GM18526 (cell line): ENCODE measurements around the gene EFNB1.

Experiments
- POLR2A ChIP-seq: IDR thresholded peaks from 3 replicates; pipeline ENCODE4 v1.6.1; 2011; ENCODE audit not compliant: insufficient read length; ENCODE audit errors: extremely low read depth

EFNB1 gene

DNA sequence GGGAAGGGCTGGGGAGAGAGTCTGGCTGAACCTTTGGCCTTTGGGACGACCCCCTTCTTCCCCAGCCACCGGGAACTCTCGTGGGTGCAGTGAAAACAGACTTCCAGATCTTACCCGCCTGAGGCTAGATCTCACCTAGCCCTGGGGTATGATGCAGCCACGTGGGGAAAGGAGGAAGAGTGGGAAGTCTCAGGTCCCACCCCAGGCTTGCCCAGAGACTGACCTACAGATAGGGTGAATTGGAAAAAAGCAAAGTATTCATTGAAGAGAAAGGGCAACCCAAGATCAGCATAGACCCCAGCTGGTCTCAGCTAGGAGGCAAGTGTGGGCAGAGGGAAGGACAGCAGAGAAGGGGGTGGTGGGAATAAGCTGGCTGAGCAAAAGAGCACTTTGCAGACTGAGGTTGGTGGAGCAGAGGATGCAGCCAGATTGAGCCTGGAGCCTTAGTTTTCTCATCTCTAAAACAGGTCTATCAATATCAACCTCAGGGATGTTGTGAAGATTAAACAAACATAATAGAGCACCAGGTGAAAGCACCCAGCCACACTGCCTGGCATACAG, 4.2 kb upstream of the EFNB1 start:
- TF ChIP-seq POLR2A, result no peak

DNA sequence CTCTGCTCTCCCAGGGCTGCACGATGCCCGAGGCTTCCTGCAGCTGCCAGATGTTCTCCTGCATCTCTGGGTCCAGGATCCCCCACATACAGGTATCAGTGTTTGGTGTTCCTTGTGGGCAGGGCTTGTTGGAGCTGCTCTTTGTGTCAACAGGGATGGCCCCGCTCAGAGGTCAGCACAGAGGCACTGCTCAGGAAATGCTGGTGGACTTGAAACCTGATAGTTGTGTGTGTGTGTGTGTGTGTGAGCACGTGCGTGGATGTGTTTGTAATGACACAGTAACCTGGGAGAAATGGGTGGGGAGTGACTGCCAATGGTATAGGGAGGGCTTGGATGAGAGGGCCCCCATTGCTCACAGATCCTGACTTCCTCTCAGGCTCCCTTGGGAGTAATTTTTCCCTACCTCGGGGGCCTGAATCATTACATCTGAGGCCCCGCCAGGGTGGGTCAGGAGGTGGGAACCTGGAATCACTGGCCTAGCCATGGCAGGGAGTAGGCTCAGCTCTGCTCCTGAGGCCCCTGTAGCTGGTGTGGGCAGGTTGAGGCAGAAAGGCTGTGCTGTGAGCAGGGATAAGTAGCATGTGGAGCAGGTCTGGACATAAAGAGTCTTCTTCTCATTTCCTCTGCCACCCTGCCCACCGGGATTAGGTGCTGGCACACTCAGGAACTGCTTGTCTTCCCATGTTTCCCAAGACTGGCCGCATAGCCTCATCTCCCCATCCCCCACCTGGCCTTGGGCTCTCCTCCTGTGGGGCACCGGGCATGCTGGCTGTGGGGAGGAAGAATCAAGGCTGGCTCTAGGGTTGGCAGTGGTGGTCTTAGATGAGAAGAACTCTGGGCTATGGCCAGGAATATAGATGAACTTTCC, 2.5 kb upstream of the EFNB1 start:
- no peak for TF ChIP-seq POLR2A

DNA sequence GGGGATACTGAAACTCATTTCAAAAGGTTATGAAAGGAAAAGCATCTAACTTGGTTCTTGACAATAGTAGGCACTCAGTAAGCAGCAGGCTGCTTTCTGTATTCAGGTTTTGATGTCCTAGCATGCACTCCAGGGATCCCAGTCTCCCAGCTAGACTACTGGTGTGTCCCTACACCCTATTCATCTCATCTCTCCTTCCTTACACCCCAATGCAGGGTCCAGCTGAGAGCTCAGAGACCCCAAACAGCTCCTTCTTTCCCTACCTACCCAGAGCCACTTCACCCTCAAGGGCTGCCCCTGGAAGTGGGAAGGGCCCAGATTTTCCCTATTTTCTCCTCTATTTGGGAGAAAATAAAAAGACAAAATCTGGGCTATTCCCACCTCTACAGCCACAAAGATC, 1.6 kb upstream of the EFNB1 start:
- no peak for TF ChIP-seq POLR2A

DNA sequence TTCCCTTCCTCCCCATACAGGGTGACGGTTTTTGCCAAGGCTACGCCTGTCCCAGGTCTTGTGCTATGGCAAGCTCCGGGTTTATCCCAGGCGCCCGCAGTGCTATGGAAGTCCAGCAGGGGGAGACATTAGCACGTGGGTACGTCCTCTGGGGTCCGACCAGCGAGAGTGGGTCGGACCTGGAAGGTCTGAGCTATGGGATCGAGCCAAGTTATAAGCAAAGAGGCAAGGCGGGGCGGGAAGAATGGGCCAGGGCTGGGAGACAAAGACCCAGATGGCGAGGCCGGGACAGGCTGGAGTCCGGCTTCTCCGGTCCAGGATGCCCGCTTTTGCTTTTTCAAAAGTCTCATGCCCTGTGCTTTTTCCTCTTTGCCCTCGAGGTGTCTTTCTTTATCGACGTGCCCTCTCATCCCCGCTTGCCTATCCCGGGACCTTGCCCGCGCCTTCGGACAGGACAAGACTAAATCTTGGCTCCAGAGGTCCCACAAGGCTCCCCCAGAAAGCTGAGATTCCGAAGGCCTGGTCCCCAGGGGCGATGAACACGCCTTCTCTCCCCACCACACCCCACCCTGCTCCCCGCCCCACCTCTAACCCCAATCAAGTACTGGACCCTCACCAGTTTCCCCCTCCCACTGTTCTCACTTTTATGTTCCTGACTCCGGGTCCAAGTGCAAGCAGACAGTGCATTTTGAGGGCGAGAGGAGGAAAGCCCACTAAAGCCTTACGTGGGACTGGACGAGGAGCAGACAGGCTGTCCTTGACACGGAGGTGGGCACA, 785 bp upstream of the EFNB1 start:
- TF ChIP-seq POLR2A, result no peak

DNA sequence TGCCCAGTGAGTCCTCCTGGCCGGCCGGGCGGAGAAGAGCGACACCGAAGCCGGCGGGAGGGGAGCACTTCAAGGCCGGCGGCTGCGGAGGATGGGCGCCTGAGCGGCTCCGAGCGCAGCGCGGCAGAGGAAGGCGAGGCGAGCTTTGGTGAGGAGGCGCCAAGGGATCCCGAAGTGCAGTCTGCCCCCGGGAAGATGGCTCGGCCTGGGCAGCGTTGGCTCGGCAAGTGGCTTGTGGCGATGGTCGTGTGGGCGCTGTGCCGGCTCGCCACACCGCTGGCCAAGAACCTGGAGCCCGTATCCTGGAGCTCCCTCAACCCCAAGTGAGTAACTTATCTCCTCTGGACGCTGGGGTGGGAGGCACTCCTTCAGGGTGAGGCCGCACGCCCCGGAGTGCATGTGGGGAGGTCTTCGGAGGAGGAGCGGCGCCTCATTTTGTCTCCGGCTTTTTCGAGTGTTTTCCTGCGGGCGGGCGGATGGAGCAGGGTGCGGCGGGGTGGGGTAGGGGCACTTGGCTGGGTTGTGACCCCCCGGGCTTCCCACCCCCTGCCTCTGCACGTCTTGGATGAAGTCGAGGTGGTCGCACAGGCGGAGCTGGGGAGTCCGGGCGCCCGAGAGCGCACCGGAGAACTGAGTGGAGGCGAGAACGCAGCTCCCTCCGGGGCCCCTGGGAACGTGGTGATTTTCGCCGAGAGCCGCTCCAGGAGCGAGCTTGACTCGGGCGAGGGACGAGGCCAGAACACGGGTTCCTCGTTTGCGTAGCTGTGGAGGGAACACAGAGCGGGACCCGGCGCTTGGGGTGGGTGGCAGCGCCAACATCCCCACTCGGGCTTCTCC, 979 bp downstream of the EFNB1 start:
- no peak for TF ChIP-seq POLR2A

DNA sequence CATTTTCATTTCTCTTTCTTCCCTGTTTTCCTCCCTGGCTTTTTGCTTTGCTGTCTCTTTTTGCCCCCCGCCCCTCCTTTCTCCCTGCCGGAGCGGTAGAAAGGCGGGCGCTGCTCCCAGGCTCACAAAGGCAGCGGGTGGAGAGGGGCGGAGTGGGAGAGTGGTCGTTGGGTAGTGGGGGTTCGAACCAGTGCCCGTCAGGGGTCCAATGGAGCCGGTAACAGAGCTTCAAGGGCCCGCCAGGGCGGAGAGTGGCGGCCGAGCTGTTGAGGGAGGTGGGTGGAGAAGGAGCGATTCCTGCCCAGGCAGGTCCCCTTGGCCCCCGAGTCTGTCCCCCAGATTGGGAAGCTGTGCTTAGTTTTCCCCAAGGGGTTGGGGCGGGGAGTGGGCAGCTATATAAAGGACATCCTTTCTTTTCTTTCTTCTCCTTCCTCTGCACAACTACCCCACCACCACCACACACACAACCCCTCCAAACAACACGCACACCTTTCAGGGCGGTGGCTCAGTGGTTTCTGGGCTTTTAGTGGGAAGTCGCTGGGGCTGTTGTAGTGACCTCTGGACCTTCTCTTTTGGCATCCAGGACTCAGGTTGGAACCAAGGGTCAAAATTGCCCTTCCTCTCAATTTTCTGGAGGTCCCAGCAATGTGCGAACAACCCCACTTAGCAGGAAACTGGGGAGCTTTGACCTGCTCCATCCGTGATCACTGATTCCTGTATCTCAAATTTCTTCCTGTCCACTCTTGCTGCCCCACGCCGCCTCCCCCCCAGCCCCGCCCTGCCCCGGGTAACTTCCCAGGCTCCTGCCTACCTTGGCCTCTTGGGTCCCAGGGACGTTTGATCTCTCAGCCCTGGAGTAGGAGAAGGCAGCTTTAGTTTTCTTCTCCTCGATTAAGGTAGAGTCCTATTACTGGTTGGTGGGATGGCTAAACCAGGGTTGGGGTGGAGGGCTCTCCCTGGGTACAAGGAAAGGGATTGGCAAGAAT, 1.9 kb downstream of the EFNB1 start:
- no peak for TF ChIP-seq POLR2A

DNA sequence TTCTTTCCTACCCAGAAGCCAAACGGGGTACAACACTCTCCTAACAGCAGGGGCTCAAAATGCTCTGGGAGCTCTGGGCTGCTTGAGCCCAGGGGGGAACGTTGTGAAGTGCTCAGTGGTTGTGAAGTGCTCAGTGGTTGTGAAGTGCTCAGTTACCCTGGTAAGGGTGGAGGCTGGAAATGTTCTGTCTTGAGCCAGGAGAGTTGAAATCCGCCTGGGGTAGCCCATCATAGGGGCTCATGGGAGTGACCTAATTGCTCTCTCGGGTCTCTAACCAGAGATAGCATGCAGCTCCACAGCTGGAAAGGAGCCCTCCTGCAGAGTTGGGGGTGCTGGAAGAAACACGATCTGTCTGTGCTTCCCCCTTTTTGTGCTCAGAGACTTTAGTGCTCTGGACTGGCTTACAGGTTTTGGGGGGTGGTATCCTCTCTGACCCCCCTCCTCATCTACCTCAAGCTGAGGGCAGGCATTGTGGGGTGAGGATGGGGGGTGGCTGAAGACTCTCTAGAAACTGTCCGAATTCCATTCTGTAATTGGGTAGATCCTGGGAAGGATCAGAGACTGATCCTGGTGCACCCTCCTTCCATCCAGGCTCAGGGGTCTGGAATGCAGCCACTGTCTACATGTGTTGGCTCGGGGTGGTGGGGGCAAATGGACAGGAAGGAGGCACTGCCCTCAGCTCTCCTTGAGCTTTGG, 2.7 kb downstream of the EFNB1 start:
- TF ChIP-seq POLR2A, result no peak

DNA sequence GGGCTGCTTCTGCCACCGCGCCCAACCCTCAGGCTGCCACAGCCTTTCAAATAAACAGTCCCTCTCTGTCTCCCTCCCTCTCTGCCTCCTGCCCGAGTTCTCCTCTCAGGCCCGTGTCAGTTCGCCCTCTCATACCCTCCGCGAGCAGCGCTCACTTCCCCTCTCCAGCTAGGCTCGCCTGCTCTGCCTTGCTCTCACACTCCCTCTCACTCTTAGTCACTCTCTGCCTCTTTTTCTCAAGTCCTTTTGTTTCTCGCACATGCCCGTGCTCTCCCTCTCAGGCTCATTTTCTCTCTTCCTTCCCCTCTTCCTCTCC, 3.2 kb downstream of the EFNB1 start:
- TF ChIP-seq POLR2A, result no peak

DNA sequence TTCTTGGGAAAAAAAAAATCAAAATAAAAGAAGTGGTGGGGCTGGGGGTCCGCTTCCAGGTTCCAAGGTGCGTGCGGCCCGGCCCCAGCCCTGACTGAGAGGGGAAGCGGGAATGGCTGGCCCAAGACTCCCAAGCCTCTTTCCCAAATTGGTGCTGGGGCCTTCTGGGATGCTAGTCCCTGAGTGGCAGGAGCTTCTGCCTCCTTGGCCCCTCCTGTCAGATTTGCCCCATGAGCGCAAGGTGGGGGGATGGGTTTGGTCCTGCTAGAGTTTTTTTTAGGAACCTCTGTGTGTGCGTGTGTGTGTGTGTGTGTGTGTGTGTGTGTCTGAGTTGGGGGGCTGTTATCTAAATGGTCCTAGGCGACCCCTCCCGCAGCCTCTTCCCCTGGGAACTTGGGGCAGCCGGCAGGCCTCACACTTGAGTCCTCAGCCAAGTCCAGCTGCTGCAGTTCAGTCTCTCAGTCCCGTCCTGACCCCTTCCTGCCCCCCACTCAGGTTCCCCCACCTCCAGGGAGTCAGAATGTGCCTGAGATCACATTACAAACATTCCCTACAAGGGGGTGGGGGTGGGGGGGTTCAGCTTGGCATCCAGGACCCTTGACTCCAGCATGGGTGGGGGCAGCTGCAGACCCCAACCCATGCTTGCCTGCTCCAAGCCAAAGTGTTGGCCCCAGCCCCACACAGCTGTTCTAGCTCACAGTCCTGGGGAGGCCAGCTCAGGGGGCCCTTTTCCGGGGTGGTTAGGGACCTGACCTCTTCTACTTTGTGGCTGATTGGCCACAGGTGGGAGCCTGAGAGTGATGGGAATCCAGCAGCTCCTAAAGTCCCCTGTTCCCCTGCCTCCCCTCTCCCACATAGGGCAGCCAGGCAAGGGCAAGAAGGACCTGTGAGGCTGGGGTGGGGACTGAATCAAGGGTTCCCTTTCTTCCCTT, 4.0 kb downstream of the EFNB1 start:
- no peak for TF ChIP-seq POLR2A

DNA sequence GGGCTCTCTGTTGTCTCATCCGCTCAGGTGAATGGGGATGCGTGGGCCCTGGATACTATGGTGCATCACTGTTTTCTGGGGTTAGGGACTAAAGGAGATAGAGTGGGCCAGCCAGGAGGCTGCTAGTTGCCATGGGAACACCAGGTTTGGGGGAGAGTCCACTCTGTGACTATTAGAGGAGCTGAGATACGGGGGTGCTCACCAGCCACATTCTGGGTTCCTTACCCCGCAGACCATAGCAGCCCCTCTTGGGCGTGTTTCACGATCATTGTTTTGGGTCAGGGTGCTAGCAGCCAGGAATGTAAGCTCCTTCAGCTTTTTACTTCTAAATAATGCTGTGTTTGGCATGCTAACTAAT, 4.6 kb downstream of the EFNB1 start:
- TF ChIP-seq POLR2A, result no peak

DNA sequence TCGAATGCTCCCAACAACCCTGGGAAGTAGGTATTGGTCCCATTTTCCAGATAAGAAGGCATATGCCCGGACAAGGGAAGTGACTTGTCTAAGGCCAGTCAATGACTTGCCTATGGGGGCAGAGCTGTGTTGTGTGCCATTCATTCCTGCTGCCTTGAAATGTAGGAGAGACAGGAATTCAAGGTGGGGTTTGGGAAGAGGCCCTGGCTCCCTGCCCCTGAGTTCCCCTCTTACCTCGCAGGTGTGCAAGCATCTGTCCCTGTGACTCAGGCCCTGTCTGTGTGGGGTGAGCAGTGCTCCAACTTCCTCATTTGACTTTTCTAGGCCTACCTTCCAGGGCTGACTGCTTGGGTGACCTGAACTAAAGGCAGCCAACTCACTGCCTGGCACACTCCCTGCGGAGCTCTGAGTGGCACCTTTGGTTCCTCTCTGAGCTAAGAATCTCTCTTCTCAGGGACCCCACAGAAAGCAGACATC, 5.1 kb downstream of the EFNB1 start:
- TF ChIP-seq POLR2A, result no peak

DNA sequence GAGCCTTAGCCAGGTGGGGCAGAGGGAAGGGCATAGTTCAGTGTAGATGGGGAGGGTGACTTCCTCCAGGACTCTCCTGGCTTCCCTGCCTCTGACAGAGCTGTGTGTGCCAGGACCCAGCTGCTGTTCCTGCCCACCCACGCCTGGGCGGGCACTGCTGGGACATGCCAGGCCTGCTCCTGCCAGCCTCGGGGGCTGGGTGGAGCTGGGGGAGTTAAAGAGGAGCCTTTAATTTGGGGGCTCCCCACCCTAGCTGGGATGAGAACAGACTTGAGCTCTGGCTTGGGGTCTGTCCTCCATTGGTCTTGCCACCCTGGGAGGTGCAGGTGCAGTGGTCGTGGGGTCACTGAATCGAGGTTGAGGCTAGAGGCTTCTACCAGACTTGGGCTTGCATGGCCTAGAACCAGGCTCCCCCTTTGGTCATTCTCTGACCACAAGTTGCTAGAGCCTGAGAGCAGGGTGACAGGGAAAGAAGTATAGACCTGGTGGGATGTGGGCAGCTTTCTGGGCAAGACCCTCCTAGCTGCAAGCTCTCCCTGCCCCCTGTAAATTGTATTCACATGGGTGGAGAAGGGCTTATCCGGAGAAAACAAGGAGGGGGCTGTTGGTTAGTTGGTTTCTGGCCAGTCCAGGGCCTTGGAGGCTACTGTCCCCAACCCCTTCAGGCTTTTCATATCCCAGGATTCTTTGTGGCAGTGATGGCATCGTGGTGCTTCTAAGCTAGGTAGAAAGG, 5.7 kb downstream of the EFNB1 start:
- no peak for TF ChIP-seq POLR2A
